RWPE2 (cell line): Measurements from ENCODE around the gene FBXO33.

Experiments used
- ATAC-seq: fragments of 200-7000 bp; cut with Tn5 transposase; 3 replicates; pipeline ENCODE4 v1.9.1; 2021; ENCODE audit warnings: low read depth
- DNase-seq: peaks from one replicate; pipeline ENCODE4 v3.0.0-alpha.2; 2020; ENCODE audit warnings: low spot score
- H3K27ac ChIP-seq: fragments of 450-650 bp; 2 replicates; pipeline ENCODE4 v1.5.1; 2017; ENCODE audit warnings: mild to moderate bottlenecking; ENCODE audit not compliant: poor library complexity, severe bottlenecking
- H3K27me3 ChIP-seq: fragments of 250-450 bp; sonication (Bioruptor Pico); 2 replicates; pipeline ENCODE4 v1.5.1; 2021; ENCODE audit warnings: mild to moderate bottlenecking, moderate library complexity; ENCODE audit not compliant: insufficient read depth, poor library complexity, severe bottlenecking
- H3K36me3 ChIP-seq: fragments of 250-450 bp; sonication (Bioruptor Pico); 2 replicates; pipeline ENCODE4 v1.5.1; 2020; ENCODE audit warnings: low read depth, mild to moderate bottlenecking, moderate library complexity
- H3K4me1 ChIP-seq: fragments of 250-450 bp; sonication (Bioruptor Pico); 2 replicates; pipeline ENCODE4 v1.5.1; 2021; ENCODE audit warnings: mild to moderate bottlenecking, moderate library complexity; ENCODE audit not compliant: insufficient read depth, poor library complexity, severe bottlenecking
- H3K4me3 ChIP-seq: fragments of 250-450 bp; sonication (Bioruptor Pico); 2 replicates; pipeline ENCODE4 v1.5.1; 2021; ENCODE audit warnings: mild to moderate bottlenecking, moderate library complexity; ENCODE audit not compliant: severe bottlenecking
- H3K9me3 ChIP-seq: fragments of 250-450 bp; sonication (Bioruptor Pico); 2 replicates; pipeline ENCODE4 v1.5.1; 2021; ENCODE audit warnings: mild to moderate bottlenecking, moderate library complexity; ENCODE audit not compliant: severe bottlenecking
- CTCF ChIP-seq: fragments of 450-650 bp; IDR thresholded peaks from one replicate; pipeline ENCODE4 v1.5.1; 2017; ENCODE audit warnings: mild to moderate bottlenecking, moderate library complexity; ENCODE audit not compliant: poor library complexity, severe bottlenecking

Gene FBXO33

GRCh38 chr14:39383026-39383660 is 49.1 kb downstream of the FBXO33 start:
- no peaks in the 10 kb centered on the region for H3K27me3 ChIP-seq
- no peak overlapping the region for H3K4me3 ChIP-seq
- no peak for TF ChIP-seq CTCF
- no peak for DNase-seq
- no peaks in the 10 kb centered on the region for H3K9me3 ChIP-seq
- ATAC-seq = no peak
- no peaks in the 10 kb centered on the region for H3K36me3 ChIP-seq
- no peak overlapping the region for H3K27ac ChIP-seq
- peaks cover 3% of the 10 kb centered on the region for H3K4me1 ChIP-seq

- DNase-seq (no peak), ATAC-seq (no peak)
- H3K27ac ChIP-seq = no peak overlapping the region
- no peaks in the 10 kb centered on the region for H3K9me3 ChIP-seq
- peaks cover 3% of the 10 kb centered on the region for H3K4me1 ChIP-seq
- no peaks in the 10 kb centered on the region for H3K27me3 ChIP-seq
- H3K36me3 ChIP-seq = no peaks in the 10 kb centered on the region
- no peak for TF ChIP-seq CTCF
- H3K4me3 ChIP-seq = no peak overlapping the region
These were observed 49.8 kb downstream of the FBXO33 start for GRCh38 chr14:39382463-39382862.

- H3K27me3 ChIP-seq = no peaks in the 10 kb centered on the region
- H3K27ac ChIP-seq = no peak overlapping the region
- TF ChIP-seq CTCF = no peak
- peaks cover 3% of the 10 kb centered on the region for H3K4me1 ChIP-seq
- ATAC-seq (no peak), DNase-seq (no peak)
- no peak overlapping the region for H3K4me3 ChIP-seq
- H3K9me3 ChIP-seq = no peaks in the 10 kb centered on the region
- no peaks in the 10 kb centered on the region for H3K36me3 ChIP-seq
These were observed 50.9 kb downstream of the FBXO33 start for GRCh38 chr14:39381366-39381765.

- H3K9me3 ChIP-seq = no peaks in the 10 kb centered on the region
- DNase-seq (no peak), ATAC-seq (no peak)
- H3K36me3 ChIP-seq = no peaks in the 10 kb centered on the region
- H3K27me3 ChIP-seq = no peaks in the 10 kb centered on the region
- peaks cover 8% of the 10 kb centered on the region for H3K4me1 ChIP-seq
- H3K27ac ChIP-seq = no peak overlapping the region
- TF ChIP-seq CTCF = no peak
- no peak overlapping the region for H3K4me3 ChIP-seq
These were observed 55.4 kb downstream of the FBXO33 start for GRCh38 chr14:39376667-39377403.

- H3K27me3 ChIP-seq = no peaks in the 10 kb centered on the region
- H3K4me1 ChIP-seq = peaks cover 8% of the 10 kb centered on the region
- peak; percentile 55; the same call in 2 of the 3 replicates for ATAC-seq
- no peak overlapping the region for H3K4me3 ChIP-seq
- H3K9me3 ChIP-seq = no peaks in the 10 kb centered on the region
- H3K27ac ChIP-seq = peak overlapping the region; percentile 11
- no peaks in the 10 kb centered on the region for H3K36me3 ChIP-seq
- no peak for DNase-seq
- no peak for TF ChIP-seq CTCF
These were observed 57.4 kb downstream of the FBXO33 start for GRCh38 chr14:39374851-39375250.
